ENCODE measurements around the gene SNTB2. TPM values are rescaled to one million over a fixed set of nuclear protein-coding genes. Genes with fewer than 3 reads are reported as not detected.

The SNTB2 gene
- polyA plus RNA-seq, 3 donors: 1.2 to 6.0 (median 5.0) TPM

- no peak overlapping the region for H3K4me3 Mint-ChIP-seq
- intact Hi-C loops (cut with micrococcal nuclease): no loop called here
- H3K9me3 Mint-ChIP-seq: no peaks in the 10 kb centered on the region
- WGBS (ENCODE audit: insufficient coverage): no CpG with 5 or more reads among the region's 1 CpG
- Histone ChIP-seq H3K9ac (ENCODE audit: insufficient read depth, low read length, poor library complexity, severe bottlenecking) (no peak overlapping the region), H4K20me1 (ENCODE audit: insufficient read depth, low read length) (peaks cover 15% of the 10 kb centered on the region), H3K9me3 (replicated peaks in 1 of 2; ENCODE audit: control insufficient read depth in 1 of 2, insufficient read depth in 1 of 2, low read length in 2 of 2) (no peaks in the 10 kb centered on the region), H3K4me3 (replicated peaks in 1 of 3; ENCODE audit: low read depth in 2 of 3, low read length in 3 of 3) (no peak overlapping the region), H3K79me2 (ENCODE audit: insufficient read depth, low read length) (no peaks in the 10 kb centered on the region), H3K36me3 (replicated peaks in 1 of 2; ENCODE audit: control insufficient read depth in 1 of 2, insufficient read depth in 2 of 2, low read length in 2 of 2) (no peaks in the 10 kb centered on the region), H3K27ac (ENCODE audit: low read depth in 1 of 2, low read length in 2 of 2) (no peak overlapping the region), H3K27me3 (ENCODE audit: control insufficient read depth in 2 of 2, insufficient read depth in 2 of 2, low read length in 2 of 2) (no peaks in the 10 kb centered on the region), H3K4me2 (replicated peaks; ENCODE audit: extremely low read depth, low read length, poor library complexity, severe bottlenecking) (no peak overlapping the region), H2AFZ (ENCODE audit: insufficient read depth, low read depth, low read length, poor library complexity, severe bottlenecking) (no peak overlapping the region), H3K4me1 (ENCODE audit: control insufficient read depth in 1 of 2, insufficient read depth in 2 of 2, low read length in 2 of 2) (no peaks in the 10 kb centered on the region)
- H3K36me3 Mint-ChIP-seq: no peaks in the 10 kb centered on the region
- peaks cover 6 to 11% (median 6%) of the 10 kb centered on the region in 3 donors for H3K27me3 Mint-ChIP-seq (ENCODE audit: low read depth in 3 of 3)
- no peak for DNase-seq
- TF ChIP-seq CTCF (IDR thresholded peaks at IDR 0.05): no peak
- H3K4me1 Mint-ChIP-seq: no peaks in the 10 kb centered on the region
- no peak overlapping the region for H3K27ac Mint-ChIP-seq
Measured at GRCh38 chr16:69217433-69217832, 30.5 kb downstream of the SNTB2 start.

- H3K4me1 Mint-ChIP-seq: no peaks in the 10 kb centered on the region
- Histone ChIP-seq H3K36me3 (replicated peaks in 1 of 2; ENCODE audit: control insufficient read depth in 1 of 2, insufficient read depth in 2 of 2, low read length in 2 of 2) (no peaks in the 10 kb centered on the region), H3K27me3 (ENCODE audit: control insufficient read depth in 2 of 2, insufficient read depth in 2 of 2, low read length in 2 of 2) (no peaks in the 10 kb centered on the region), H3K9ac (ENCODE audit: insufficient read depth, low read length, poor library complexity, severe bottlenecking) (no peak overlapping the region), H3K9me3 (replicated peaks in 1 of 2; ENCODE audit: control insufficient read depth in 1 of 2, insufficient read depth in 1 of 2, low read length in 2 of 2) (no peaks in the 10 kb centered on the region), H3K4me1 (ENCODE audit: control insufficient read depth in 1 of 2, insufficient read depth in 2 of 2, low read length in 2 of 2) (no peaks in the 10 kb centered on the region), H3K4me2 (replicated peaks; ENCODE audit: extremely low read depth, low read length, poor library complexity, severe bottlenecking) (no peak overlapping the region), H2AFZ (ENCODE audit: insufficient read depth, low read depth, low read length, poor library complexity, severe bottlenecking) (no peak overlapping the region), H3K4me3 (replicated peaks in 1 of 3; ENCODE audit: low read depth in 2 of 3, low read length in 3 of 3) (no peak overlapping the region), H3K27ac (ENCODE audit: low read depth in 1 of 2, low read length in 2 of 2) (no peak overlapping the region), H3K79me2 (ENCODE audit: insufficient read depth, low read length) (no peaks in the 10 kb centered on the region), H4K20me1 (ENCODE audit: insufficient read depth, low read length) (peaks cover 23% of the 10 kb centered on the region)
- H3K4me3 Mint-ChIP-seq: no peak overlapping the region
- no peak overlapping the region for H3K27ac Mint-ChIP-seq
- peaks cover 0 to 2% (median 0%) of the 10 kb centered on the region in 7 donors for H3K9me3 Mint-ChIP-seq
- no peaks in the 10 kb centered on the region for H3K36me3 Mint-ChIP-seq
- no peak for DNase-seq
- H3K27me3 Mint-ChIP-seq (ENCODE audit: low read depth in 3 of 3): peaks cover 3 to 8% (median 8%) of the 10 kb centered on the region in 3 donors
- intact Hi-C loops (cut with micrococcal nuclease): no loop called here
- no peak for TF ChIP-seq CTCF (IDR thresholded peaks at IDR 0.05)
- WGBS (ENCODE audit: insufficient coverage): no CpG with 5 or more reads among the region's 1 CpG
Measured at GRCh38 chr16:69219279-69219678, 32.3 kb downstream of the SNTB2 start.
